HepG2 (cell line): ENCODE results near the gene CR1L. TPM values are rescaled to one million over a fixed set of nuclear protein-coding genes. Genes with fewer than 3 reads are reported as not detected.

Source experiments
- ARID5B ChIP-seq: IDR thresholded peaks from 2 replicates; pipeline ENCODE4 v1.4.0; 2020; ENCODE audit warnings: mild to moderate bottlenecking, missing genetic modification reagents
- ATF2 ChIP-seq: sonication (generic); formaldehyde crosslinking; IDR thresholded peaks from 2 replicates; pipeline ENCODE4 v1.4.0; 2020; ENCODE audit warnings: missing genetic modification reagents
- ATF3 ChIP-seq: sonication (generic); formaldehyde crosslinking; IDR thresholded peaks from 2 replicates; pipeline ENCODE4 v1.4.0; 2020; ENCODE audit warnings: missing genetic modification reagents
- CHD2 ChIP-seq: IDR thresholded peaks from 2 replicates; pipeline ENCODE4 v1.6.1; 2011; ENCODE audit warnings: low read depth, low read length, improper control_type of control experiment
- GATAD2A ChIP-seq: IDR thresholded peaks from 2 replicates; pipeline ENCODE4 v1.6.1; 2016
- GLI4 ChIP-seq: sonication (generic); formaldehyde crosslinking; IDR thresholded peaks from 2 replicates; pipeline ENCODE4 v1.5.1; 2020; ENCODE audit warnings: missing genetic modification reagents, mild to moderate bottlenecking, moderate library complexity, borderline replicate concordance
- HMG20B ChIP-seq: conservative IDR thresholded peaks from 2 replicates; pipeline ENCODE4 v1.6.1; 2016; ENCODE audit warnings: missing genetic modification reagents, missing compliant biosample characterization
- KLF16 ChIP-seq, 2 experiments: sonication (generic) in 1 of 2; formaldehyde crosslinking in 1 of 2; IDR thresholded peaks; 2 replicates each; pipeline versions ENCODE4 v1.6.1 to v1.8.0; 2016 to 2023; ENCODE audit warnings: missing genetic modification reagents in 2 of 2, missing compliant biosample characterization in 1 of 2
- KLF6 ChIP-seq: IDR thresholded peaks from 2 replicates; pipeline ENCODE4 v1.8.0; 2016; ENCODE audit warnings: missing biosample characterization, missing genetic modification reagents
- LCORL ChIP-seq, 2 experiments: fragments of 450-650 bp in 1 of 2; sonication (generic) in 1 of 2; formaldehyde crosslinking in 1 of 2; IDR thresholded peaks; 2 replicates each; pipeline versions ENCODE4 v1.5.0 to v1.6.1; 2017 to 2020; ENCODE audit warnings: antibody characterized with exemption in 1 of 2, missing genetic modification reagents in 1 of 2
- MED1 ChIP-seq: sonication (generic); formaldehyde crosslinking; IDR thresholded peaks from 2 replicates; pipeline ENCODE4 v1.4.0; 2020; ENCODE audit warnings: missing genetic modification reagents
- MIXL1 ChIP-seq: IDR thresholded peaks from 2 replicates; pipeline ENCODE4 v1.6.1; 2016
- NFKBIZ ChIP-seq: IDR thresholded peaks from 2 replicates; pipeline ENCODE4 v1.6.1; 2018; ENCODE audit warnings: missing genetic modification reagents, missing compliant biosample characterization
- ZNF510 ChIP-seq: sonication (generic); formaldehyde crosslinking; IDR thresholded peaks from 2 replicates; pipeline ENCODE4 v1.4.0; 2020; ENCODE audit warnings: low read depth, mild to moderate bottlenecking, missing genetic modification reagents
- ZNF574 ChIP-seq: sonication (generic); formaldehyde crosslinking; IDR thresholded peaks from 2 replicates; pipeline ENCODE4 v1.4.0; 2020; ENCODE audit warnings: missing genetic modification reagents
- ZNF652 ChIP-seq: IDR thresholded peaks from 2 replicates; pipeline ENCODE4 v1.6.1; 2016; ENCODE audit warnings: low read depth, borderline replicate concordance
- polyA plus RNA-seq, 8 experiments: library from polyadenylated mRNA; depleted of rRNA in 3 of 8; stranded (reverse) in 7 of 8; unstranded in 1 of 8; fragments of >200 nt; fragmentation: Illumina TruSeq in 4 of 8; extraction: Trizol in 4 of 8; gene quantifications; 2 replicates each; pipeline versions ENCODE4 v1.2.1 to v1.2.3, GENCODE V29; 2011 to 2016; ENCODE audit warnings: low read depth in 4 of 8, missing spikeins in 1 of 8, mixed read lengths in 1 of 8; ENCODE audit not compliant: insufficient read depth in 1 of 8
- total RNA-seq, 5 experiments: library from RNA; depleted of rRNA; stranded (reverse); fragments of >200 nt; fragmentation: Illumina TruSeq; extraction: Trizol; gene quantifications; 2 replicates each; pipeline ENCODE4 v1.2.3, GENCODE V29; 2016; ENCODE audit warnings: low read depth in 1 of 5
- TF ChIP-seq, protein P1 (sequence below): IDR thresholded peaks from 2 replicates; pipeline ENCODE4 v1.6.1; 2012; ENCODE audit warnings: low read depth, low read length, improper control_type of control experiment
- TF ChIP-seq, protein P2 (sequence below): sonication (generic); formaldehyde crosslinking; IDR thresholded peaks from 2 replicates; pipeline ENCODE4 v1.4.0; 2020; ENCODE audit warnings: missing genetic modification reagents, mild to moderate bottlenecking, borderline replicate concordance

The CR1L gene
- total and polyA plus RNA-seq, 2 of the 13 experiments (the other 11 are each of a cell fraction or from before 2014, with no cell fraction given), result not detected

- peak; percentile 99 for TF ChIP-seq ARID5B (CRISPR knock-in tag)
- TF ChIP-seq, protein P1, sequence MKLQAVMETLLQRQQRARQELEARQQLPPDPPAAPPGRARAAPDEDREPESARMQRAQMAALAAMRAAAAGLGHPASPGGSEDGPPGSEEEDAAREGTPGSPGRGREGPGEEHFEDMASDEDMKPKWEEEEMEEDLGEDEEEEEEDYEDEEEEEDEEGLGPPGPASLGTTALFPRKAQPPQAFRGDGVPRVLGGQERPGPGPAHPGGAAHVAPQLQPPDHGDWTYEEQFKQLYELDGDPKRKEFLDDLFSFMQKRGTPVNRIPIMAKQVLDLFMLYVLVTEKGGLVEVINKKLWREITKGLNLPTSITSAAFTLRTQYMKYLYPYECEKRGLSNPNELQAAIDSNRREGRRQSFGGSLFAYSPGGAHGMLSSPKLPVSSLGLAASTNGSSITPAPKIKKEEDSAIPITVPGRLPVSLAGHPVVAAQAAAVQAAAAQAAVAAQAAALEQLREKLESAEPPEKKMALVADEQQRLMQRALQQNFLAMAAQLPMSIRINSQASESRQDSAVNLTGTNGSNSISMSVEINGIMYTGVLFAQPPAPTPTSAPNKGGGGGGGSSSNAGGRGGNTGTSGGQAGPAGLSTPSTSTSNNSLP, result peak; percentile 80
- no peak for TF ChIP-seq GLI4
- TF ChIP-seq ATF2 (CRISPR knock-in tag), result peak; percentile 89
- no peak for TF ChIP-seq ZNF652
- 0 out of 2 replicates have a peak, but pooled peaks have one; percentile 58 for TF ChIP-seq KLF6 (CRISPR knock-in tag)
- TF ChIP-seq ZNF574, result peak; percentile 15; the same call in 1 of the 2 replicates
- no peak for TF ChIP-seq CHD2
- TF ChIP-seq NFKBIZ (CRISPR knock-in tag), result peak; percentile 89; the same call in 1 of the 2 replicates
- peak in 1 of 2 experiments; percentile 69; a peak in 1 of 4 replicates for TF ChIP-seq KLF16 (CRISPR knock-in tag; IDR thresholded peaks at IDR 0.05)
- TF ChIP-seq ATF3, result peak; percentile 86
- TF ChIP-seq LCORL (IDR thresholded peaks at IDR 0.05), result no peak
- peak; percentile 36; the same call in 1 of the 2 replicates for TF ChIP-seq LCORL (CRISPR knock-in tag; IDR thresholded peaks at IDR 0.05)
- TF ChIP-seq, protein P2, sequence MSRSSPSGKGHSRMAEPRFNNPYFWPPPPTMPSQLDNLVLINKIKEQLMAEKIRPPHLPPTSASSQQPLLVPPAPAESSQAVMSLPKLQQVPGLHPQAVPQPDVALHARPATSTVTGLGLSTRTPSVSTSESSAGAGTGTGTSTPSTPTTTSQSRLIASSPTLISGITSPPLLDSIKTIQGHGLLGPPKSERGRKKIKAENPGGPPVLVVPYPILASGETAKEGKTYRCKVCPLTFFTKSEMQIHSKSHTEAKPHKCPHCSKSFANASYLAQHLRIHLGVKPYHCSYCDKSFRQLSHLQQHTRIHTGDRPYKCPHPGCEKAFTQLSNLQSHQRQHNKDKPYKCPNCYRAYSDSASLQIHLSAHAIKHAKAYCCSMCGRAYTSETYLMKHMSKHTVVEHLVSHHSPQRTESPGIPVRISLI, result peak; percentile 42; the same call in 1 of the 2 replicates
- peak; percentile 94 for TF ChIP-seq GATAD2A (CRISPR knock-in tag)
- TF ChIP-seq MED1 (CRISPR knock-in tag), result peak; percentile 76
- no peak for TF ChIP-seq ZNF510 (CRISPR knock-in tag)
- peak; percentile 65; the same call in 1 of the 2 replicates for TF ChIP-seq MIXL1
- peak; percentile 99 for TF ChIP-seq HMG20B (CRISPR knock-in tag)
These were observed 41.2 kb upstream of the CR1L start (continued) for GRCh38 chr1:207603777-207604176.
